Measurements from ENCODE around the gene TUBGCP6. TPM values are rescaled to one million over a fixed set of nuclear protein-coding genes. Genes with fewer than 3 reads are reported as not detected.
"Not testable (repeated sequence)": the region's sequence is repeated elsewhere in the genome, so short reads cannot be mapped to it uniquely, and the experiment has no call there.

TUBGCP6 gene
- total RNA-seq, 1 donor from 2014 or later = 38.1 TPM

- DNase-seq = no peak
Measured at GRCh38 chr22:50178871-50179869, 65.7 kb downstream of the TUBGCP6 start.

- DNase-seq = no peak
Measured at GRCh38 chr22:50178471-50178864, 66.4 kb downstream of the TUBGCP6 start.

GRCh38 chr22:50177537-50178470 lies 67.0 kb downstream of the TUBGCP6 start:
- no peak for DNase-seq

- no peak for DNase-seq
Measured at GRCh38 chr22:50176850-50177536, 67.8 kb downstream of the TUBGCP6 start.

- DNase-seq = no peak
Measured at GRCh38 chr22:50175921-50176849, 68.6 kb downstream of the TUBGCP6 start.

GRCh38 chr22:50175191-50175461 lies 69.7 kb downstream of the TUBGCP6 start:
- no peak for DNase-seq

GRCh38 chr22:50174382-50175190 lies 70.2 kb downstream of the TUBGCP6 start:
- DNase-seq = no peak

GRCh38 chr22:50173983-50174355 lies 70.9 kb downstream of the TUBGCP6 start:
- DNase-seq = no peak

- DNase-seq = no peak
Measured at GRCh38 chr22:50173311-50173982, 71.4 kb downstream of the TUBGCP6 start.

- DNase-seq = no peak
Measured at GRCh38 chr22:50171965-50172421, 72.8 kb downstream of the TUBGCP6 start.

- DNase-seq = no peak
Measured at GRCh38 chr22:50171319-50171964, 73.4 kb downstream of the TUBGCP6 start.

- peak; percentile 39 for DNase-seq
Measured at GRCh38 chr22:50170453-50171318, 74.1 kb downstream of the TUBGCP6 start, which contains the start of gene PANX2. Gene PANX2 (plus strand): TSS chr22:50170731. CDS start chr22:50170731, 0 bp downstream.

- DNase-seq = no peak
Measured at GRCh38 chr22:50169774-50170341, 75.0 kb downstream of the TUBGCP6 start.

GRCh38 chr22:50169181-50169759 lies 75.6 kb downstream of the TUBGCP6 start:
- DNase-seq = no peak

- not testable (repeated sequence) for DNase-seq
Measured at GRCh38 chr22:50168490-50169180, 76.2 kb downstream of the TUBGCP6 start.

GRCh38 chr22:50167689-50168489 lies 76.9 kb downstream of the TUBGCP6 start:
- no peak for DNase-seq

Data from dermis blood vessel endothelial cell (primary cell).